GM04504 (cell line): Measurements from ENCODE around the gene FLT3.

ENCODE experiments used
- DNase-seq: peaks from one replicate; pipeline ENCODE4 v3.0.0-alpha.2; 2012; ENCODE audit warnings: low read depth

Gene FLT3

GRCh38 chr13:28001837-28002473 is 98.4 kb downstream of the FLT3 start:
- DNase-seq, result no peak

- DNase-seq, result no peak
Measured at GRCh38 chr13:28001049-28001448, 99.3 kb downstream of the FLT3 start.

- DNase-seq, result no peak
Measured at GRCh38 chr13:28000567-28000966, 99.8 kb downstream of the FLT3 start.

- no peak for DNase-seq
Measured at GRCh38 chr13:27997904-27998522, 102.4 kb downstream of the FLT3 start.

- no peak for DNase-seq
Measured at GRCh38 chr13:27991881-27992280, 108.5 kb downstream of the FLT3 start.

GRCh38 chr13:27988520-27988919 is 111.9 kb downstream of the FLT3 start, which contains the start of gene URAD:
TSS of gene URAD (minus strand) at chr13:27988693. CDS start at chr13:27988637, 56 bp downstream.
- DNase-seq, result no peak

GRCh38 chr13:27985600-27985999 is 114.8 kb downstream of the FLT3 start:
- no peak for DNase-seq

GRCh38 chr13:27982361-27982760 is 118.0 kb downstream of the FLT3 start:
- DNase-seq, result no peak

GRCh38 chr13:27981006-27981708 is 119.2 kb downstream of the FLT3 start:
- no peak for DNase-seq

GRCh38 chr13:27980280-27980998 is 119.9 kb downstream of the FLT3 start:
- no peak for DNase-seq

GRCh38 chr13:27979765-27980279 is 120.6 kb downstream of the FLT3 start:
- no peak for DNase-seq

- no peak for DNase-seq
Measured at GRCh38 chr13:27979001-27979643, 121.3 kb downstream of the FLT3 start.

GRCh38 chr13:27978301-27978968 is 121.9 kb downstream of the FLT3 start:
- no peak for DNase-seq

- no peak for DNase-seq
Measured at GRCh38 chr13:27977476-27978300, 122.7 kb downstream of the FLT3 start.

- no peak for DNase-seq
Measured at GRCh38 chr13:27976362-27977091, 123.8 kb downstream of the FLT3 start.

- DNase-seq, result no peak
Measured at GRCh38 chr13:27975564-27976361, 124.6 kb downstream of the FLT3 start.

- DNase-seq, result no peak
Measured at GRCh38 chr13:27973961-27974662, 126.3 kb downstream of the FLT3 start.

- no peak for DNase-seq
Measured at GRCh38 chr13:27973291-27973690, 127.1 kb downstream of the FLT3 start.
